Measurements from ENCODE around the gene PAX2.

PAX2 gene

GRCh38 chr10:100873146-100873826 lies 127.9 kb downstream of the PAX2 start:
- H3K4me3 ChIP-seq (ENCODE audit: low read depth, low read length), result no peak overlapping the region
- CTCF ChIA-PET, result interaction anchor here (0.6 to 13.6 kb wide), 8 partner anchors 9 to 366 kb away, joined by 3 to 235 read pairs (median 4); no protein-coding TSS in a partner anchor
- POLR2A ChIA-PET, result no interaction called here
- no peak for TF ChIP-seq CTCF (IDR thresholded peaks at IDR 0.05; ENCODE audit: insufficient read depth, low read length, missing control alignments)
- DNase-seq (ENCODE audit: low read depth, low spot score), result no peak

GRCh38 chr10:100873827-100874326 lies 128.5 kb downstream of the PAX2 start:
- DNase-seq (ENCODE audit: low read depth, low spot score), result no peak
- CTCF ChIA-PET, result interaction anchor here (0.6 to 13.6 kb wide), 10 partner anchors 9 to 366 kb away, joined by 3 to 235 read pairs (median 3); no protein-coding TSS in a partner anchor
- TF ChIP-seq CTCF (IDR thresholded peaks at IDR 0.05; ENCODE audit: insufficient read depth, low read length, missing control alignments), result no peak
- H3K4me3 ChIP-seq (ENCODE audit: low read depth, low read length), result no peak overlapping the region
- POLR2A ChIA-PET, result no interaction called here

GRCh38 chr10:100874702-100875483 lies 129.5 kb downstream of the PAX2 start:
- ChIA-PET POLR2A (no interaction called here), CTCF (interaction anchor here (0.7 to 13.6 kb wide), 10 partner anchors 8 to 364 kb away, joined by 3 to 235 read pairs (median 4); partner anchors contain the start of gene SEC31B)

GRCh38 chr10:100875484-100876166 lies 130.2 kb downstream of the PAX2 start:
- TF ChIP-seq CTCF (IDR thresholded peaks at IDR 0.05; ENCODE audit: insufficient read depth, low read length, missing control alignments), result no peak
- no peak overlapping the region for H3K4me3 ChIP-seq (ENCODE audit: low read depth, low read length)
- CTCF ChIA-PET, result interaction anchor here (0.7 to 13.6 kb wide), 12 partner anchors 10 to 441 kb away, joined by 3 to 235 read pairs (median 4); partner anchors contain the start of genes HIF1AN and SEC31B

More at GRCh38 chr10:100874702-100875483, 129.5 kb downstream of the PAX2 start:
- no peak for DNase-seq (ENCODE audit: low read depth, low spot score)
- no peak overlapping the region for H3K4me3 ChIP-seq (ENCODE audit: low read depth, low read length)
- TF ChIP-seq CTCF (IDR thresholded peaks at IDR 0.05; ENCODE audit: insufficient read depth, low read length, missing control alignments), result no peak

GRCh38 chr10:100876585-100877460 lies 131.4 kb downstream of the PAX2 start:
- CTCF ChIA-PET, result interaction anchor here (0.6 to 13.6 kb wide), 11 partner anchors 10 to 444 kb away, joined by 3 to 235 read pairs (median 5); partner anchors contain the start of genes HIF1AN and SEC31B
- TF ChIP-seq CTCF (IDR thresholded peaks at IDR 0.05; ENCODE audit: insufficient read depth, low read length, missing control alignments), result no peak
- H3K4me3 ChIP-seq (ENCODE audit: low read depth, low read length), result no peak overlapping the region
- DNase-seq (ENCODE audit: low read depth, low spot score), result no peak
- POLR2A ChIA-PET, result no interaction called here

More at GRCh38 chr10:100875484-100876166, 130.2 kb downstream of the PAX2 start:
- DNase-seq (ENCODE audit: low read depth, low spot score), result no peak
- POLR2A ChIA-PET, result no interaction called here

Measured in AG04449 (cell line).